Midbrain (tissue), 1 donor: ENCODE results near the gene CH25H.

Source experiments
- DNase-seq: peaks from one replicate; lab custom pipeline; 2025; lab: John Stamatoyannopoulos, UW

Gene CH25H

DNA sequence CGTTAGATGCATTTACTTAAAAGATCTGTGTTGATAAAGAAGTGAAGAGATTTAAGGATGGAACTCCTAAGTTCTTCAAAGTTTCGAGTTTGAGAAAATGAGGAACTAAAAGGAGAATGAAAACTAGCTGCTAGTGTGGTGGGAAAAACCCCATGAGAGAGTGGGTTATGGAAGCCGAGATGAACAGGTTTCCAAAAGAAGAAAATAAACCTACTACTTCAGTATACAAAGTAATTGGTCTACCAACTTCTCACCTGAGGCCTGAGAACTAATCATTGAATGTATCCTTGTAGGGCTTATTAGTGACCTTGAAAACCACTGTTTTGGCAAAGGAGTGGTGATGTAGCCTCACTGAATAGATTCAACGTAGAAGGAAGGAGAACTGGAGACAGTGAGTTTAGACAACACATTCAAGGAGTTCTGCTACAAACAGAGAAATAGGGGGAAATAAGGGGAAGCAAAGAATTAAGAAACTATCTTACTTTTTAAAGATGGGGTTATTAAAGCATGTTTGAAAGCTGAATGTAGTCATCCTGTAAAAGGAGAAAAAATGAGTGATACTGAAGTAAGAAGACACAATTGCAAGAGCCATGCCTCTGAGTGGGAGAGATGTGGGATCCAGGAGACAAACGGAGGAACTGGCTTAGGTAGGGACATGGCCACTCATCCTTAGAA lies 50.8 kb downstream of the CH25H start:
- peak; percentile 29 for DNase-seq
